ENCODE data around the gene GRIA4.
"Not testable (repeated sequence)": the region's sequence is repeated elsewhere in the genome, so short reads cannot be mapped to it uniquely, and the experiment has no call there.

Gene GRIA4

DNA sequence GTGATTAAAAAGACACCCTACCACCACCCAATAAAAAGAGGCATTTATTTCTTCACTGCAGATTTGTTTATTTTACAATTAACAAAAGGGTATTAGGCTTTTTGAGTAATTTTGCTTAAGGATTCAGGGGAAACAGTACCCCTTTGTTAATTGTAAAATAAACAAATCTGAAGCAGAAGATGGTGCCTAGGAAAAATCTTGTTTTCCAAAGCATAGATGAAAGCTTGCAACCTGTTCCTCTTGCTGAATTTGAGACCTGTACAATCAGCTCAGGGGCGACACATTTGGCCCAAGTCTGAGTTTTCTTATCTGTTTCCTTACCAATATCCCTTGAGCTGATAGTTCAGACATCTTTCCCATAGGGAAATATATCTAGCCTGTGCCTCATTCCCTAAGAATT is 171.9 kb downstream of the GRIA4 start:
- FAIRE-seq (no peak), DNase-seq (ENCODE audit: insufficient read length, low spot score) (no peak)

GRCh38 chr11:105783216-105783615 is 173.3 kb downstream of the GRIA4 start:
- no peak for FAIRE-seq
- no peak for DNase-seq (ENCODE audit: insufficient read length, low spot score)

GRCh38 chr11:105785850-105786249 is 176.0 kb downstream of the GRIA4 start:
- not testable (repeated sequence) for FAIRE-seq; DNase-seq (ENCODE audit: insufficient read length, low spot score)

DNA sequence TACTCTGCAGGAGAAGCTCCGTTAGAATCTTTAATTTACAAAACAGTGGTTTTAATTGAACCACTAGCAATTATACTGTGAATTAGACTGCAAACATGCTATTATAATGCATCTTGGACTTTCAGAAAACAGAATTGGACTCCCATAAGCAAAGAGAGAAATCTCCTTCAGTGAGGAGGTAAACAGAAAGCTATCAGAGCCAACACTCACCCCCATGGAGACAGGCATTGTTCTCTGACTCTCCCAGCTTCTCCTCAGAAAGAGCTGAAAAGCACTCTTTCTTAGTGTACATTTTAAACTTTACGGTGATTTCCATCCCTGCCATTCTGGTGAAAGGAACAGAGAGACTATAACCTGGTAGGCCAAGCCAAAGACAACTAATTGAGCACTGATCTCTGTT is 176.9 kb downstream of the GRIA4 start:
- no peak for FAIRE-seq

GRCh38 chr11:105789579-105790420 is 179.9 kb downstream of the GRIA4 start:
- FAIRE-seq (no peak), DNase-seq (ENCODE audit: insufficient read length, low spot score) (no peak)

More for the DNA sequence above, 176.9 kb downstream of the GRIA4 start:
- no peak for DNase-seq (ENCODE audit: insufficient read length, low spot score)

DNA sequence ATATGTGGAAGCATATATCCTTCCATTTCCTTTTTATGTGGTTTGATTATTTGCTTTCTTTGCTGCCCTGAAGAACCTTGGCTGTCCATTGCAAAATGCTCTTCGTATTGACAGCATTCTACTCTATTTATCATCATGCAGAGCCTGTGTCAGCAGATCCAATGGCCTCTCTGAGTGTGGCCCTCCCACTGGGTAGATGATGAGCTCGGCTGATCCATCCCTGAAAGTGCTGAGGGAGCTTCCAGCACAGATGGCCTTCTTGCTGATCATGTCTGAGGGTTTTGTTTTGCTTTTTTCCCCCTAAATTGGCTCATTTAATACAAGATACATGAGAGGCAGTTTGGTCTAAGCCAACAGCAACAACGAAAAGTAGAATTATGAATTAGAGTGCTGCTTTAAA is 181.0 kb downstream of the GRIA4 start:
- DNase-seq (ENCODE audit: insufficient read length, low spot score) (no peak), FAIRE-seq (no peak)

DNA sequence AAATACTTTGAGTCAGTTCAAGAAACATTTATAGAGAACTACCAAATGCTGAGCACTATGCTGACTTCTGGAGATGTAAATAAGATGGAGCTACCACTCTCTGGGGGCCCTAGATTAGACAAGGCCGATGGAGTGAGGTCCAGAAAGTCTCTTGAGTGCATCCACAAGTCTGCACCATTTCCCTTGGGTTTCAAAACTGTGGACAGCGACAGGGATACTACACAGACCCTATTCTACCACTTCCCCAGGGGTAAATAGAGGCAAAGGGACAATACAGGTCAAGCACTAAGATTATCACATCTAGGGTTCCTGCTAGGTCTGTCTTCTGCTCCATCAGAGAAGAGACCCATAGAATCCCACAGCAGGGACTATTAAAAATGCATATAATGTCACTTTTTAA is 183.2 kb downstream of the GRIA4 start:
- FAIRE-seq = no peak

GRCh38 chr11:105799263-105799662 is 189.4 kb downstream of the GRIA4 start:
- FAIRE-seq = no peak
- no peak for DNase-seq (ENCODE audit: insufficient read length, low spot score)

More for the DNA sequence above, 183.2 kb downstream of the GRIA4 start:
- no peak for DNase-seq (ENCODE audit: insufficient read length, low spot score)

DNA sequence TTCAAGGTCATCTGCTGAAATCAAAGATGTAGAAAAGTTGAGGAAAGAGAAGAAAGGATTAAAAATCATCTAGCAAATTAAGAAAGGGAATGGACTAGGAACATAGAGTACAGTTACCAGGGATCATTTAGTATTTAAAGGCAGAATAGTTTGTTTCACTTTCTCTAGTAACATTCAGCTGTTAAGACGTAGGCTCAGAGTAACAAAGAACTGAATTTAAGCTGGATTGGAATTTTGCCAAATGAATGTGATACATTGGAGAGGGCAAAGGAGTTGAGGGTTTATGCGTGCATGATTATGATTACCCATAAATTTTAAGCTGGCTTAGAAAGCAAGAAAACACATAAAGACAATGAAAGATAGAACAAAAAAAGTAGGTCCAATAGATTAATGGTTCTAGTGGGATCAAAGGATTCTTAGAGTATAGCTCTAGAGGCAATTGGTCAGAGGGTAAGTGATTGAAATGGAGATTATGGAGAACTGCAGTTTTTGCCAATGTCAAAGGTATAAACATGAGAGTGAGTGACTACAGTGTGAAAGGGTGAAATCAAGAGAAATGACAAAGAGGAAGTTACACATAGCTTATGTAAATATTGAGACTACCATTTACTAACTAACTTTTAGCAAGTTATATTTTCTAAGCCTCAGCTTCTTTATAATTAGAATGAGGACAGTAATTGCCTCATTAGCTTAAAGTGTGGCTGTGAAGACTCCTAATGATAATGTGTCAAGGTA is 190.0 kb downstream of the GRIA4 start:
- no peak for FAIRE-seq
- no peak for DNase-seq (ENCODE audit: insufficient read length, low spot score)

GRCh38 chr11:105802390-105802789 is 192.5 kb downstream of the GRIA4 start:
- DNase-seq (ENCODE audit: insufficient read length, low spot score) = no peak
- FAIRE-seq = no peak

- FAIRE-seq = no peak
- DNase-seq (ENCODE audit: insufficient read length, low spot score) = no peak
Measured at GRCh38 chr11:105811242-105811641, 201.4 kb downstream of the GRIA4 start.

DNA sequence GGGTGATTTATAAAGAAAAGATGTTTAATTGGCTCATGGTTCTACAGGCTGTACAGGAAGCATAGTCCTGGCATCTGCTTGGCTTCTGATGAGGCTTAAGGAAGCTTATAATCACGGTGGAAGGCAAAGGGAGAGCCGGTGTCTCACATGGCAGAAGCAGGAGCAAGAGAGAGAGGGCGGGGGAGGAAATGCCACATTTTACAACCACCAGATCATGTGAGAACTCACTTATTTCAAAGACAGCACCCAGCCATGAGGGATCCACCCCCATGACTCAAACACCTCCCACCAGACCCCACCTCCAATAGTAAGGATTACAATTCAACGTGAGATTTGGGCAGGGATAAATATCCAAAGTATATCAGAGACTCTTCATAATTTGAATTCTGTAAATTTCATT is 211.5 kb downstream of the GRIA4 start:
- no peak for FAIRE-seq
- DNase-seq (ENCODE audit: insufficient read length, low spot score) = no peak

GRCh38 chr11:105821781-105822180 is 211.9 kb downstream of the GRIA4 start:
- FAIRE-seq (no peak), DNase-seq (ENCODE audit: insufficient read length, low spot score) (no peak)

DNA sequence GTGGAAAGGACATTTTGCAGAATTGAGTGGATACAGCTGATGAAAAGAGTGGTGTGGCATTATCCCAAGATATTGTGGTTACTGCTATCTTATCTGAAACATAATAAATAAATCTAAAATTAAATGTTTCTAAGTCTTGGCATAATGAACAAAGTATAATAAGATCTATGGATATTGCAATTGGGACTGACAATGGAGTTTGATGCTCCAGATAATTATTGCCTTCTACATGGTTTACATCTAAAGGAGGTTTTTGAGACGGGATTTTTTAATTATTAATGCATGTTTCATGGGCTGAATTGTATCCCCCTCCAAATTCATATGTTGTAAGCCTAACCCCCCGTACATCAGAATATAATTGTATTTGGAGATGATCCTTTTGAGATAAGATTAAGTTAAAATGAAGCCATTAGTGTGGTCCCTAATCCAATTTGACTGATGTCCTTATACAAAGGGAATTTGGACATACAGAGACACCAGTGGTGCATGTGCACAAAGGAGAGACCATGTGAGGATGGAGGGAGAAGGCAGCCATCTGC is 213.7 kb downstream of the GRIA4 start:
- DNase-seq (ENCODE audit: insufficient read length, low spot score) (no peak), FAIRE-seq (no peak)

GRCh38 chr11:105824457-105825013 is 214.7 kb downstream of the GRIA4 start:
- FAIRE-seq = no peak

GRCh38 chr11:105825141-105825540 is 215.3 kb downstream of the GRIA4 start:
- FAIRE-seq = no peak
- no peak for DNase-seq (ENCODE audit: insufficient read length, low spot score)

More at GRCh38 chr11:105824457-105825013, 214.7 kb downstream of the GRIA4 start:
- DNase-seq (ENCODE audit: insufficient read length, low spot score) = no peak

GRCh38 chr11:105827906-105828305 is 218.0 kb downstream of the GRIA4 start:
- FAIRE-seq (no peak), DNase-seq (ENCODE audit: insufficient read length, low spot score) (no peak)

- DNase-seq (ENCODE audit: insufficient read length, low spot score) = peak; percentile 9
- FAIRE-seq = peak; percentile 66
Measured at GRCh38 chr11:105829084-105829483, 219.2 kb downstream of the GRIA4 start.

- FAIRE-seq (no peak), DNase-seq (ENCODE audit: insufficient read length, low spot score) (no peak)
Measured at GRCh38 chr11:105834461-105834860, 224.6 kb downstream of the GRIA4 start.

DNA sequence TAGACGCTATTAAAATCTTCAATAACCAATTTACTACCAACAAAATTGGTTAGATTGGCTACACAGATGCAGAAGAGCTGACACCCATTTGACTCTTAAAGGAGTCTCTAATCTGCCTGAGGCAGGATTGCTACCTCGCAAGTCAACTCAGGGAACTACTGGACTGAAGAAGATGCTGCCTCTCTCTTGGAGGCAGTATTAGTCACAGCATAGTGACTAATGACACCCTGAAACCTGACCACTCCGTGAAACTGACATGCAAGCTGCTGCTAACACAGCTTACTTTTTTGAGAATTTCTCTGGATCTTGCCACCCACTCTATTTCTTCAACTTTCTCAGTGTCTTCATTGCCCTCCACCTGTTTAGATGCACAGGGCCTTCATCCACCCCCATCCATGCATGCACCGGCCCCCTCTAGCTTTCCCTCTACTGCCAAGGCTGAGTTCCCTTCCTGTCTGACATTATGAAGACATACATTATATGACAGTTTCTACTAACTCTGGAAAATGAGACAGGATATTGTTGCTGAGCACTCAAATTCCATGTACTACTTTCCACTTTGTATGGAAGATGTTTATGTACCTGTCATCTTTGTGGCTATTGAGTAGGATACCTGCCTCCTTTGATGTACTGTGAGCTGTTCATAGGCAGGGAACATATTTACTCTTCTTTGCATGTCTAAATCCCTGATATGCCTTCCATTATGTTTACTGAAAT is 229.0 kb downstream of the GRIA4 start:
- no peak for DNase-seq (ENCODE audit: insufficient read length, low spot score)
- FAIRE-seq = no peak

DNA sequence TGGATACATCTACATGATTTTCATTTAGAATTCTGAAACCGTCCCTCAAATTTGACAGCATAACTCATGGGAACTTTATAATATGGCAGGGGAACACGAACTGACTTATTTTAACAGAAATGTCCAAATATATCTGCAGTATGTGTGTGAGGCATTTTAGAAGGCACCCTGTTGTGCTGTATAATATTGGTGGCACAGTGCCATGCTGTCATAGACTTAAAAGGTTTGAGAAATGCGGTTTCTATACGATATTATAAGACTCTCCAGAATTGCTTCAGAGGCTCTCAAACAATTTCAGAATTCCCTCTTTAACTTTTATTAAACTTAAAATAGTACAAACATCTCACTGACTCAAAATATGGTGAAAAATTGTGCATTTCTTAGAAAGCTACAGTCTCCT is 230.5 kb downstream of the GRIA4 start:
- no peak for DNase-seq (ENCODE audit: insufficient read length, low spot score)

More for the DNA sequence above, 230.5 kb downstream of the GRIA4 start:
- FAIRE-seq = no peak
